GM19455 (cell line): ENCODE measurements around the gene SSNA1.

ENCODE experiments used
- ATAC-seq: cut with Tn5 transposase; IDR thresholded peaks from one replicate; pipeline ENCODE4 v1.9.1; 2021; ENCODE audit not compliant: unreplicated experiment

Gene SSNA1

DNA sequence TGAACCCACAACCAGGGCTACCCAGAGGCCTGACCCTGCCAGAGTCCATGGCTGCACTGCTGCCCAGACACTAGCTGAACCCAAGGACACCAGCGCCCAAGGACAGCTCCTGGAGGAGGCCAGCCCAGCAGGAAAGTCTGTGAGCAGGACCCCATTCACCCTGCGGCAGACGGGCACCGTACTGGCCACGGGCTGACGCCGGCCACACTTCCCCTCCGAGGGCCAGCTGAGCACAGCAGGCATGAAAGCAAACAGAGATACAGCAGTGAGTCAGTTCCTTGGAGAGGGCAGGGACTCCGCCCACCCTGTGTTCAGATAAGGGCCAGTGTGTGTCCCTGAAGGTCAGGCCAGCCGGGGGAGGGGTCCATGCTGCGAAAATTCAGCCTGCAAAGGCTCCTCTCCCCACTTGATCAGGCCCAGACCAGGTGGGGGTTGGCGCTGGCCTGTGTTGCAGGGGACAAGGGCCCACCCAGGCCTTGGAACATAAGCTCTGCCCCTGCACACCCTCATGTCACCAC is 30.3 kb downstream of the SSNA1 start:
- no peak for ATAC-seq

DNA sequence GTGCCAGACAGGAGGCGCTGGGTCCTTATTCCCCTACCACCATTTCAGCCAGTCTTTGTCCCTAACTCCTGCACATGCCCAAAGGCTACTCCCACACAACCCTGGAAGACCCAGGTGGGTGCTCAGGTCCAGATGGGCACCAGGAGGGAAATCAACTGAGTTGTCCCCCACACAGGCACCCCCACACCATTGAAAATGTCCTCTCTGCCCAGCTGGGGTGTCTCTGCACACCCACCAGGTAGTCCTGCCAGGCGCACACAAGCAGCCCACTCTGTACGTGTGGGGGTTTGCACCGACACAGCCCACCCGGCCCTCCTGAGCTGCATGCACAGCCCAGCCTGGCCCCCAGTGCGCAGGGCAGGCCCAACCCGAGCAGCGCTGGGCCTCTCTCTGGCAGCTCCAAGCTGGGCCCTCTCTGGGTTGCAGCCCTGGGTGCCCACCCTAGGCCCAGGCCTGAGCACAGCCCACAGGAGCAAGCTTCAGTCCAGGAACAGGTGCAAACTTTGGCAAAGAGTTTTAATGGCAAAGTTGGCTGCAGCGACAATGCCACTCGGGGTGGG is 31.4 kb downstream of the SSNA1 start:
- ATAC-seq = no peak

DNA sequence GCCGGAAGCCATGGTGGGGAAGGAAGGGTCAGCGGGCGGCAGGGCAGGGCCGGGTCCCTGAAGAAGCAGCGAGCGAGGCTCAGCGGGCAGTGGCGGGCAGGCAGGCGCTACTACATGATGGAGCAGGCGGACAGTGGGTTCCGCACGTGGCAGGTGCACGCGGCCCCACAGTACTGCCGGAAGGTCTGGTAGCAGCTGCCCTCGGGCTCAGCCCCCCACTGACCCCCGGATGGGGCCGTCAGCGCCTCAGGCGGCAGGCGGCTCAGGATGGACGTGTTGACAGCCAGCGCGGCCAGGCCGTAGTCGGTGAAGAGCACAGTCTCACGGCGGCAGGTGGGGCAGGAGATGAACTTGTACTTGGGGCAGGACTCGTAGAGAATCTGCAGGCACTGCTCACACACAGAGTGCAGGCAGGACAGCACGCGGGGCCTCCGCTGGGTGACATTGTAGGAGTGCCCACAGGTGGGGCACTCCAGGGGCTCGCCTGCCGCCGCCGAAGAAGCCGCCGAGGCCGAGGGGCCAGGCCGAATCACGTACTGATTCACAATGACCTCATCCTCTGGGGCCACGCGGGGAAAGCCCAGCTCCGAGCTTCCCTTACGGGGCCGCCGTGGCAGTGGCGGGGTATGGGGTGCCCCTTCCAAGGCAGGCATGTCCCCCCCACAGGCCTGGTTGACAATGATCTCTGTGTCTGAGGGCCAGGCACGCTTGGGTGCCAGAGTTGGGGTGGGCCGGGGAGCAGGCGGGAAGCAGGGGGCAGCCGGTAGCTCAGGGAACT is 32.0 kb downstream of the SSNA1 start:
- no peak for ATAC-seq

DNA sequence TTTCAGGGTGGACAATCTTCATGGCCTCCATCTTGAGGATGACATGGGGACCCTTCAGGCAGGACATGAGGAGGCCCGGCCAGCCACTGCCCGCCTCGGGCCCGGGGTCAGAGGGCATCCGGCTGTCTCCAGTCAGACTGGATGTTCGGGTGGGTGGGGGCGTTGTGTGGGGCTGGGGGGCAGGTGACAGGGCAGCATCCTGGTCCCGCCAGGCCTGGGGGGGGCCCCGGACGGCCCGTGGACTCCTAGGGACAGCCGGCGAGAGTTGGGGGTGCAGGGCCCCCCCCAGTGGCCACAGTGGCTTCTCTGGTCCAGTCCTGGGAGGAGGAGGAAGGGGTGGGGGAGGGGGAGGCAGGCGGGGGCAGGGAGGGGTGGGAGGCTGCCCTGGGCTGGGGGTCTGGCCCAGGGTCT is 32.6 kb downstream of the SSNA1 start:
- ATAC-seq = no peak

DNA sequence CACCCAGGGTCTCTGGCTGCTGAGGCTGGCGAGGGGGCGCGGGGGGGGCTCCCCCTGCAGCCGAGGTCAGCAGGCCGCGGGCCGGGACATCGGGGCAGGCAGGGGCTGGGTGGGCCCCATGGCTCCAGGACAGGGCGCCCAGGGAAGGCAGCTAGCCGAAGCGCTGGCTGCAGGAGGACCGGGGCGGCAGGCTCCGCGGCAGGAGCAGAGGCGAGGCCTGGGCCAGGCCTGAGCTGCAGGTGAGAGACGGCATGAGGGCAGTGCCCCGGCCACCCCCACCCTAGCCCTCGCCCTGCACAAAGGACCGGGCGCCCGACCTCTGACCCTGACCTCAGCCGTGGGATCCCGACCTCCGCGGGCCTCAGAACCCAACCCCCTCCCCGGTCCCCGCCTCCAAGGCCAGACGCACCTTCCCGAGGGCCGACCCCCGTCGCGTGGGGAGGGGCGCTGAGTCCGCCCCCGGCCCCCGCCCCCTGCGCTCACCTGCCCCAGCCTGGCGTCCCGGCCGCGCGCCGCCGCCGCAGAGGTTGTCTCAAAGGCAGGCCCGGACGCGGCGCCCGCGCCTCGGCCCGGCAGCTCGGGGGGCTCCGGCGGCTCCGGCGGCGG is 33.1 kb downstream of the SSNA1 start:
- no peak for ATAC-seq

DNA sequence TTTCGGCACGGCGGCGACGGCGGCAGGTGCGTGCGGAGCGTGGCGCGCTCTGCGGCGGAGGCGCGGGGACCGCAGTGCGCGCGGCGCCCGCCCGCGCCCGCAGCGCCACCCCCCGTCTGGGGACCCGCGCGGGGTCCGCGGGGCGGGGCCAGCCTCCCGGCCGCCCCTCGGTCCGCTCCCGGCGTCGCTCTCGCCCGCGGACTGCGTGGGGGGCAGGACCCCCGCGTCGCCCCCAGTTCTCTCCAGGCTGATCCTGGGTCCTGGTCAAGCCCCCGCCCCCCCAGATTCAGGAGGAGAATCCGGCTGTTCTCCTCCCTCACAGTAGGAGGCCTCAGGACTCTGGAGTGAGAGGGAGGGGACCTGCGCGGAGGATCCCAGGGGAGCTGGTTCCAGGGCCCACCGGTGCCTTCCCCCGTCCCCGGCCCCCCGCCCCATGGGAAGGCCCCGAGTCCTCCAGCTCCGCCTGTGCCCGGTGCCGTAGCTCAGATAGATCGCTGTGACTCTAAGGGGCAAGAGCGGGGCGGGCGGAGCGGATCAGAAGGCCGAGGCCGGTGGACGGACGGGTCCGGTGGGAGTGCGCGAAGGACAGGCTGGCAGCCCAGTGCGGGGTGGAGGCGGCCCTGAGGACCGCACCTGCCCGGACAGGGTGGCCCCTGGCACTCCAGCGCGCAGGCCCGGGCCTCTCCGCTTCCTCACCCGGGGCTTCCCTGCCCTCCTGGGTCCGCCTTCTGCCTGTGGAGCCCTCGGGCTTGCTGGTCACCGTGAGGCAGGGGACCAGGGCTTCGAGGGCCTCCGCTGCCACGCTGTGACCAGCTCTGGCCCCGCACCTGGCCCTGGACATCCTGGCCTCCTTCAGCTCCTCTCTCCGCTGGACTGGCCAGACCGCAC is 34.0 kb downstream of the SSNA1 start, which contains the start of gene RNF208:
Gene RNF208 (minus strand): TSS at position 51 of the 888 bp plus-strand sequence. CDS start 1,028 bp downstream, outside the sequence.
- ATAC-seq = peak; percentile 3

DNA sequence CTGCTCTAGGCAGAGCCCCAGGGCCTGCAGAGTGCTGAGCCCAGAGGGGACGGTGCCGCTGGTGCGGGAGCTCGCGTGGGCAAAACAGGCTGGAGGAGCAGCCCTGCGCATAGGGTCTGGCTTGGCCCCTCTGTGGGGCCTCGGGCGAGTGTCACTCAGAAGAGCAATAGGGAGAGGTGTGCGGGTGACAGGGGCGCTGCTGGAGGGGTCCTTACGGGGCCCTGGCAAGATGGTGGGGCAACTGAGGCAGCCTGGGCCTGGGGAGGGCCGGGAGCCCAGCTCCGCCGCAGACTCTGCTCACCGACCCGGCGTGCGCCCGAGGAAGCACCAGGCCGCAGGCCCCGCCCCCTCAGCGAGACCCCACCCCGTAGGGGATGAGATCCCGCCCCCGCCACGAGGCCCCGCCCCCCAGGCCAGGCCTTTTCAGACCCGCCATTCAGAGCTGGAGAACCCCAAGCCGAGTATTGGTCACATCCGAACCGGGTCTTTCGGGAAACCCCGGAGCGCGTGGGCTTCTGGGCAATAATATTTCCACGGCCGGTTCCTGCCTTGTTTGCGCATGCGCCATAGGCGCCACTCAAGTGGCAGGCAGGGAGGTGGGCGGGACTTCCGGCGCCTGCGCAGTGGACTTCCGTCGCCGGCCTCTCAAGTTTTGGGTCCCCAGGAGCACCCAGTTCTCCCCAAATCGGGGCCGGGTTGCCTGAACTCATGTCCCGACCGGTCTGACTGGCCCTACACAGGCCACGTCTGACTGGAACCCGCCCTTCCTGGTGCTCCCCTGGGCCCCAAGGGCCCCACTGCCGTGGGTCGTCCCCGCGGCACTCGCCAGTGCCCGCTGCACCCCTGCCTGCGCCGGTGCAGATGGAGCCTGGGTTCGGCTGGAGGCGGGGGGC is 34.8 kb downstream of the SSNA1 start:
- peak; percentile 74 for ATAC-seq

DNA sequence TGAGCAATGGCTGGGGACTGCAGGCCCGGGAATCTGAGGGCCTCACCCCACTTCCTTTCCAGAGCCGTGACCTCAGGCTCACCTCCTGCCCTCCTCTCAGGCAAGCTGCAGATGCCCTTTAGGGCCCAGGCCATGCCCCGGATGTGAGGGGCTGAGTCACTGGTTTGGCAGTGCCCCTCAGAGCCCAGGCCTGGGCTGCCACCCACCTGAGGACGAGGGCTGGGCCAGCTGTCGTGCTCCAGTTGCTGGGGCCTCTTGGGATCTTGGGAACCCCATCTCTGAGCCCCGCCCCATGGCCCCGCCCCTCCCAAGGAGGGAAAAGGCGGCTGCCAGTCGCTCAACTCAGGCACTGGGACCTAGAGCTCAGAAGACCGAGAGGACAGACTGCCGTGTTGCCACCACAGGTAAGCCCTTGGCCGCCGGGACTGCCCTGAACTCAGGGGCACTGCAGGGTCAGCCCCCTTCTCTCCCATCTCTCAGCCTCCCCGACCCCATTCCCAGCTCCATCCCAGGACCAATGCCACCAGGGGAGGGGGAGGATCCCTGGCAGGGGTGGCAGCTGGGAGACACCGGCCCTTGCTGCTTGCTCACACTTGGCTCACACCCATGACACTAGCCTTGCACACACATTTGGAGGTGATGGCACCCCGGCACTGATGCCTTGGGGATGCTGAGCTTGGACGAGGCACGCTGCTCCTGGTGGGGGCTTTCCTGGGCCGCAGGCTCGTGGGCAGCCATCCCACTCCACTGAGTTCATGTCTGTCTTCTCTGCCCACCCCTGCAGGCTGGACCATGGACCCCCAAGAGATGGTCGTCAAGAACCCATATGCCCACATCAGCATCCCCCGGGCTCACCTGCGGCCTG is 36.6 kb downstream of the SSNA1 start, which contains the start of gene CYSRT1:
Gene CYSRT1 (plus strand): TSS at position 345 of the 865 bp plus-strand sequence. CDS start 448 bp downstream, at position 793.
- no peak for ATAC-seq

DNA sequence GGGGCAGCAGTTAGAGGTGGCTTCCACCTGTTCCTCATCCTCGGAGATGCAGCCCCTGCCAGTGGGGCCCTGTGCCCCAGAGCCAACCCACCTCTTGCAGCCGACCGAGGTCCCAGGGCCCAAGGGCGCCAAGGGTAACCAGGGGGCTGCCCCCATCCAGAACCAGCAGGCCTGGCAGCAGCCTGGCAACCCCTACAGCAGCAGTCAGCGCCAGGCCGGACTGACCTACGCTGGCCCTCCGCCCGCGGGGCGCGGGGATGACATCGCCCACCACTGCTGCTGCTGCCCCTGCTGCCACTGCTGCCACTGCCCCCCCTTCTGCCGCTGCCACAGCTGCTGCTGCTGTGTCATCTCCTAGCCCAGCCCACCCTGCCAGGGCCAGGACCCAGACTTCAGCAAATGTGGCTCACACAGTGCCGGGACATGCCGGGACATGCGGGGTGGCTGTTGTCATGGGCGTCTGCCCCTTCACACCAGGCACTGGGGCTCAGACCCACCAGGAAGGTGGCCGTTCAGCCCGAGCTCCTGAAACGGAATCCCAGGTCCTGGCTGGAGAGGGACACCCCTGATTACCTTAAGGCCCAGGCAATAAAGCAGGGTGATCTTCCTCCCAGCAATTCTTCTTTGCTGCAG is 37.3 kb downstream of the SSNA1 start:
- ATAC-seq = no peak

DNA sequence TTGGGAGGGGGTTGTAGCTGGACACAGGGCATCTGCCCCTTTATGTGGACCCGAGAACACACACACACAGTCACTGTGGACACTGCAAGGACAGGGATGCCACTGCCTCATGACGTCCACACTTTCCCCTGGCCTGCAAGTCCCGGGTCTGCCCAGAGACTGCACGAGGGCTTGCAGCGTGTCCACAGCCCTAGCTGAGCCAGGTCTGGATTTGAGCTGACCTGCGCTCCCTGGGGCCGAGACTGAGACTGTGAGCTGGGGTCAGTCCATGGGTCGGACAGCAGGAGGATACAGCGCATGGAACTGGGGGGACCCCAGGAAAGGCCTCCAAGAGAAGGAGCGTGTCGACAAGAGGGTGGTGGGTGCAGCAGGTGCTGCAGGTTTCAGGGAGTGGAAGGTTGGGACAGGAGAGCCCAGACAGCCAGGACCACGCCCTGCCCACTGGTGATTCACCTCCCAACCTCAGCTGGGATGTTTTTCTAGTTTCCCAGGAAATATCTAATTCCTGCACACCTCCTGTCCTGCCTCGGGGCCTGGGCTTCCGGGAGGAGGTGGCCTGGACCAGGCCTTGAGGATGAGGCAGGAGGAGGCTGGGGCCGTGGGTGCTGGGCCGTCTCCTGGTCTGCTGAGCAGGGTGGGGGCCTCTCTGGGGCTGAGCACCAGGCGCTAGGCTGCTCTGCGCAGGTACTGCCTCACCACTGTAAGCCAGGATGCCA is 38.0 kb downstream of the SSNA1 start:
- ATAC-seq = no peak

DNA sequence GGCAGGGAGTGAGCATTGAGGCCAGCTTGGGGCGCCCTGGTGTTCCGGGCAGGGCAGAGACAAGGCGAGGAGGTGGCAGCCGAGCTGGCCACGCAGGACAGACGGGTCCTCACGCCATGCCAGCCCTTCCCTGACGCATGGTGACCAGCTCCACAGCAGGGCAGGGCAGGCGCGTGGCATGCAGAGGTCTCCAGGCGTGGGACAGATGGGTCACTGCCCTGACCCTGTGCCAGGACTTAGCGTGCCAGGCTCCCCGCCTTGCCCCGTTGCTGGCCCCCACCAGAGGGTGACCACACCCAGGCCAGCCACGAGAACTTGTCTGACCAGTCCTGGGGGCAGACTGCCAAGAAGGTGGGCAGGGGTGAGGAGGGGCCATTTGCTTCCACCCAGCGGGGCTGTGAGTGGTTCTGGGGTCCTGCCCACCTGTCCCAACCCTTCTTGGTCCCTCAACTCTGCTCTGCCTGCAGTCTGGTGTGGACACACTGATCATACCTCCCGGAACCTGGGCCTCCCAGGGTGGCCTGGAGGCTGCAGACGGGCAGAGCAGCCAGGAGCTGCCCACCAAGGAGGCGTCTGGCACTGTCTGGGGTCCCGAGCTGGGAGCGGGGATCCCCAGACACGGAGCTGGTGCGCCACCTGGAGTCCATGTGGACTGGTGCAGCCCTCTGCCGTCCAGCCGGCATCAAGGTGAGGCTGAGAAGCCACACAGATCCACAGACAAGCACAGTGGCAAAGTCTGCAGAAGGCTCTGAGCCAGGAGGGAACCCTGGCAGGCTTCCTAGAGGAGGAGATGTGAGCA is 38.8 kb downstream of the SSNA1 start, which contains the start of gene RNF224:
Gene RNF224 (plus strand): TSS at position 449 of the 799 bp plus-strand sequence. CDS start 834 bp downstream, outside the sequence.
- ATAC-seq = no peak

DNA sequence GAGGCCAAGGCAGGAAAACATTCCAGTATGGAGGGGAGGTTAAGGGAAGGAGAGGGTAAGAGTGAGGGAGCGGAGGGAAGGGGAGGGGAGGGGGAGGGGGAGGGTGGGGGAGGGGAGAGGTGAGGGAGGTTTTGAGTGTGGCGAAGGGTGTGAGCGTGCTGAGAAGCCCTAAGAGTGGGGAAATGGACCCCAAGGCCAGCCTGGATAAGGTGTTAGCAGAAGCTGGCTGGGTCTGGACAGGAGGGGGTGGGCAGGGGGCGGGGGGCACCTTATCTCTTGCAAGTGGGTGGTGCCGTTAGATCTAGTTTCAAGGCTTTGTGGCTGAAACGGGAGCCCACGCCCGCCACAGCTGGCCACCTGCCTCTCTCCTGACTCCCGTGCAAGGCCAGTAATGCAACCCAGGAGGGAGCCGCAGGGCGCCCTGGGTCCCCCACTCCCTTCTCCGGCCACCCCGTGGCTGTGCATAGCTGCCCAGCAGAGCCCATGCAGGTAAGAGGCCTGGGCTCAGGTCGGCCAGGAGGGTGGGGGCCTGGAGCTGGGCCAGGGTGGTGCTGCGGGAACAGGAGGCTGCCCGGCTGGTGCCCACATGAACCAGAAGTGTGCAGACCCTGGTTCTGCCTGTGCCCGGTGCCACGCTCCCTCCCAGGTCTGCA is 39.5 kb downstream of the SSNA1 start:
- no peak for ATAC-seq

DNA sequence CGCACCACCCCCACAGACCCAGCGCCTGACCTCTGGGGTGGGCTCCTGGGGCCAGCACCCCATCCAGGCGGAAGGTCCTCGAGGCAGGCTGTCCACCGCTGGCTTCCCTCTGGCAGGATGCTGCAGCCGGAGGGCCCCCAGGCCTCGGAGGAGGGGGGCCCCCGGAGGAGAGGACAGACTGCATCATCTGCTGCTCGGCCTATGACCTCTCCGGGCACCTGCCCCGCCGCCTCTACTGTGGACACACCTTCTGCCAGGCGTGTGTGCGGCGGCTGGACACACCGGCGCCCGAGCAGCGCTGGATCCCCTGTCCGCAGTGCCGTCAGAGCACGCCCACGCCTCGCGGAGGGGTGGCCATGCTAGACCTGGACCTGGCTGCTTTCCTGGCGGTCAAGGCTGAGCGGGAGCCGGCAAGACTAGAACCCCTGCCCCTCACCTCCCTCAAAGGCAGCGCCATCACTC is 40.1 kb downstream of the SSNA1 start:
- no peak for ATAC-seq

DNA sequence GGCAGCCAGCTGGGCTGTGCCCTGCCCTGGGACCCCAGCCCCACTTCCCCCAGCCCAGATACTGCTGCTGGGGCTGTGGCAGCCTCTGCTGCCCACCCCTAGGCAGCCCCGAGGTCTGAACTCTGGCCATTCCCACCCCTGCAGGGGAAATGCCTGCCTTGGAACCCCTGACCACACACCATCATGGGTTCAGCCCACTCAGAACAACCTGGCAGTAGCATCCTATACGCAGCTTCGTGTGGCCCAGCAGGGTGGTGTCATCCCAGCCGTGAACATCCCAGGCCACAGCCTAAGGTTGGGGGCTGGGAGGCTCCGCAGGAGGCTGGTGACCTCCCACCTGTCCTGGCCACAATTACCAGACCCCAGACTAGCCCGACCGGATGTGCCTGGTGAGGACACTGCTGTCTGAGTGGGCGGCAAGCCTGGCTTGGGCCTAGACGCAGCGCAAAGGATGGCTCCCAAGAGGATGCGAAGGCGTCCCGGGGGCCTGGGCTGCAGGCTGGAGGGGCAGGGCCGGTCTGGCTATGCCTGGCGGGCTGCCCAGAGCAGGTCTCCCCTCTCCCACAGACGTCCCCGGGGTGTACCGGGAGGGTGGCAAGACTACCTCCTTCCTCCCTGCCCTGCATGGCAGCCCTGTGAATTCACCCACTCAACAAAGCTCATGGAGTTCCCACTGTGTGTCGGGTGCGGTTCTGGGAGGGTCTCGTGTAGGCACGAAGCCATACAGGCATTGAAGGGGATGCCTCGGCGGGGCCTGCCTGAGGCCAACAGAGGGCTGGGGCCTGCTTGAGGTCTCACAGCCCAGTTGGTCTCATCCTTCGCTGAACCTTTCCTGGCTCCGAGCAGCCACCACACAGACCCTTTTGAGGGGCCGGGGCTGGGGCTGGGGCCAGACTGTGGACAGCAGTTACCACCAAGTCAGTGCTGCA is 40.8 kb downstream of the SSNA1 start:
- no peak for ATAC-seq
